ENCODE results near the gene SARNP.

SARNP gene

GRCh38 chr12:55845785-55846496 lies 28.4 kb upstream of the SARNP start:
- no peak overlapping the region for H3K4me3 ChIP-seq (replicated peaks; ENCODE audit: low read depth, low read length)
- TF ChIP-seq, protein P1, sequence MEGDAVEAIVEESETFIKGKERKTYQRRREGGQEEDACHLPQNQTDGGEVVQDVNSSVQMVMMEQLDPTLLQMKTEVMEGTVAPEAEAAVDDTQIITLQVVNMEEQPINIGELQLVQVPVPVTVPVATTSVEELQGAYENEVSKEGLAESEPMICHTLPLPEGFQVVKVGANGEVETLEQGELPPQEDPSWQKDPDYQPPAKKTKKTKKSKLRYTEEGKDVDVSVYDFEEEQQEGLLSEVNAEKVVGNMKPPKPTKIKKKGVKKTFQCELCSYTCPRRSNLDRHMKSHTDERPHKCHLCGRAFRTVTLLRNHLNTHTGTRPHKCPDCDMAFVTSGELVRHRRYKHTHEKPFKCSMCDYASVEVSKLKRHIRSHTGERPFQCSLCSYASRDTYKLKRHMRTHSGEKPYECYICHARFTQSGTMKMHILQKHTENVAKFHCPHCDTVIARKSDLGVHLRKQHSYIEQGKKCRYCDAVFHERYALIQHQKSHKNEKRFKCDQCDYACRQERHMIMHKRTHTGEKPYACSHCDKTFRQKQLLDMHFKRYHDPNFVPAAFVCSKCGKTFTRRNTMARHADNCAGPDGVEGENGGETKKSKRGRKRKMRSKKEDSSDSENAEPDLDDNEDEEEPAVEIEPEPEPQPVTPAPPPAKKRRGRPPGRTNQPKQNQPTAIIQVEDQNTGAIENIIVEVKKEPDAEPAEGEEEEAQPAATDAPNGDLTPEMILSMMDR (IDR thresholded peaks at IDR 0.05; ENCODE audit: low read length, missing control alignments), result no peak
- DNase-seq (ENCODE audit: low read depth), result no peak

DNA sequence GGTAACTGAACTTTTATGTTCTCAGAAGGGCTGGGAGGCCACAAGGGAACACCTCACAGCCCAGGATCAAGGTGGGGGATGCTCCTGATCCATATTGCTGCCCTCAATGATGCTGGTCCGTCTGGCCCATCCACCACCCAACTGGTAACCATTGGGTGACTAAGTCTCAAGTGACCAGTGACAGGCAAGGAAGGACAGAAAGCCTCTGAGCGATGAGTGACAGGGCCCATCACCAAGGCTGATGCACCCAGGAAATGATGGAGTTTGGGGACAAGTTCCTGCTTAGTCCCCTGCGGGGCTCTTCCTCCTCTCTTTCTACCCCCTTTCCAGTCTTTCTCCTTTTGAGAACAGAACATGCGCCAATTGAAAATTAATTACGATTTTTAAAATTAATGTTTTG lies 27.8 kb upstream of the SARNP start:
- no peak overlapping the region for H3K4me3 ChIP-seq (replicated peaks; ENCODE audit: low read depth, low read length)
- TF ChIP-seq, protein P1 (IDR thresholded peaks at IDR 0.05; ENCODE audit: low read length, missing control alignments), result no peak
- DNase-seq (ENCODE audit: low read depth), result no peak

DNA sequence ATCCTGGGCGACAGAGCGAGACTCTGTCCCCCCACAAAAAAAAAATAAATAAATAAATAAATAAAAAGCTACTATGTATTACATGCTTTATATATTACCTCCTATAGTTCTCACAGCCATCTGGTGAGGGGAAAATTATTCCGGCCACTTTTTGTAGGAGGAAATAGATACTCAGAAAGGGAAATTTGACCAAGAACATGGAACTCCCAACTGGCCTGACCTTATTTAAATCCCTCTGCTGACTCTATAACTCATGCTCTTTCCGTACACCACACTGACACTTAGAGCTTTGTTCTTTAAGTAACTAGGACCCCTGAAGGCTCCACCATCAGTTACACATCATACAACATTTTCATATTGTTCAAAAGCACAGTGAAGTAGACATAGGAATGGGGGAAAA lies 27.4 kb upstream of the SARNP start:
- DNase-seq (ENCODE audit: low read depth), result no peak
- no peak overlapping the region for H3K4me3 ChIP-seq (replicated peaks; ENCODE audit: low read depth, low read length)
- TF ChIP-seq, protein P1 (IDR thresholded peaks at IDR 0.05; ENCODE audit: low read length, missing control alignments), result no peak

- no peak overlapping the region for H3K4me3 ChIP-seq (replicated peaks; ENCODE audit: low read depth, low read length)
- TF ChIP-seq, protein P1 (IDR thresholded peaks at IDR 0.05; ENCODE audit: low read length, missing control alignments), result no peak
- no peak for DNase-seq (ENCODE audit: low read depth)
Observed at GRCh38 chr12:55843431-55843830, 25.9 kb upstream of the SARNP start.

- TF ChIP-seq, protein P1 (IDR thresholded peaks at IDR 0.05; ENCODE audit: low read length, missing control alignments), result no peak
- peak within 1 kb of the TSS; percentile 79 for H3K4me3 ChIP-seq (replicated peaks; ENCODE audit: low read depth, low read length)
- DNase-seq (ENCODE audit: low read depth), result peak; percentile 89
Observed at GRCh38 chr12:55842681-55843429, 25.3 kb upstream of the SARNP start, which contains the start of gene MMP19. MMP19 (minus strand) TSS chr12:55842936; CDS start chr12:55842830, 106 bp downstream.

- no peak for DNase-seq (ENCODE audit: low read depth)
- TF ChIP-seq, protein P1 (IDR thresholded peaks at IDR 0.05; ENCODE audit: low read length, missing control alignments), result no peak
- H3K4me3 ChIP-seq (replicated peaks; ENCODE audit: low read depth, low read length), result no peak overlapping the region
Observed at GRCh38 chr12:55840581-55841351, 23.2 kb upstream of the SARNP start.

Measured in fibroblast of pulmonary artery (primary cell).